GM20431 (cell line): ENCODE data around the gene RANGAP1.
"Not testable (repeated sequence)": the region's sequence is repeated elsewhere in the genome, so short reads cannot be mapped to it uniquely, and the experiment has no call there.

Source experiments
- in situ Hi-C: fragments of 300-500 bp; cut with MseI, MboI; formaldehyde crosslinking; loops from one replicate; pipeline ENCODE4 v1.15.0; 2020; ENCODE audit warnings: low sequenced_read_pairs; ENCODE audit not compliant: unreplicated experiment

Gene RANGAP1

GRCh38 chr22:41261541-41262249 lies 24.3 kb downstream of the RANGAP1 start:
- in situ Hi-C loops = no loop called here

GRCh38 chr22:41260871-41261270 lies 25.1 kb downstream of the RANGAP1 start:
- in situ Hi-C loops = no loop called here

GRCh38 chr22:41259756-41260155 lies 26.2 kb downstream of the RANGAP1 start:
- in situ Hi-C loops = not testable (repeated sequence)

GRCh38 chr22:41257696-41258095 lies 28.3 kb downstream of the RANGAP1 start:
- in situ Hi-C loops = no loop called here

- in situ Hi-C loops = no loop called here
Observed at GRCh38 chr22:41256254-41257253, 29.4 kb downstream of the RANGAP1 start.

- in situ Hi-C loops = no loop called here
Observed at GRCh38 chr22:41254230-41254629, 31.8 kb downstream of the RANGAP1 start.

- in situ Hi-C loops = no loop called here
Observed at GRCh38 chr22:41252365-41252764, 33.6 kb downstream of the RANGAP1 start.

- in situ Hi-C loops = no loop called here
Observed at GRCh38 chr22:41250127-41250526, 35.9 kb downstream of the RANGAP1 start.

- in situ Hi-C loops = no loop called here
Observed at GRCh38 chr22:41249442-41249841, 36.5 kb downstream of the RANGAP1 start.

- in situ Hi-C loops = no loop called here
Observed at GRCh38 chr22:41248758-41249157, 37.2 kb downstream of the RANGAP1 start.

- in situ Hi-C loops = no loop called here
Observed at GRCh38 chr22:41248314-41248713, 37.7 kb downstream of the RANGAP1 start.

GRCh38 chr22:41247703-41248102 lies 38.3 kb downstream of the RANGAP1 start:
- in situ Hi-C loops = no loop called here

GRCh38 chr22:41245917-41246499 lies 40.0 kb downstream of the RANGAP1 start:
- in situ Hi-C loops = no loop called here

- in situ Hi-C loops = no loop called here
Observed at GRCh38 chr22:41243361-41243760, 42.6 kb downstream of the RANGAP1 start.

GRCh38 chr22:41242396-41243117 lies 43.4 kb downstream of the RANGAP1 start:
- in situ Hi-C loops = no loop called here

- in situ Hi-C loops = no loop called here
Observed at GRCh38 chr22:41241133-41241676, 44.8 kb downstream of the RANGAP1 start.

GRCh38 chr22:41240377-41241132 lies 45.4 kb downstream of the RANGAP1 start, which contains the start of gene CHADL:
Gene CHADL, minus strand, starts transcription at chr22:41240931. Its CDS starts 50 bp downstream, at chr22:41240881.
- in situ Hi-C loops = no loop called here

- in situ Hi-C loops = no loop called here
Observed at GRCh38 chr22:41239443-41240128, 46.4 kb downstream of the RANGAP1 start.
